ENCODE results near the gene UCK1.

GRCh38 chr9:131530920-131531832 lies at the start of gene UCK1:
- no peak for TF ChIP-seq CTCF (conservative IDR thresholded peaks at IDR 0.05 in 1 of 2, IDR thresholded peaks at IDR 0.05 in 1 of 2; ENCODE audit: extremely low read depth in 1 of 2, insufficient read depth in 1 of 2, low read depth in 1 of 2, low read length in 2 of 2)
- TF ChIP-seq EZH2 (IDR thresholded peaks at IDR 0.05; ENCODE audit: borderline replicate concordance, low read length): no peak

Measured in mammary epithelial cell (primary cell).